Stomach smooth muscle (tissue), 2 donors: ENCODE results near the gene ITPR2.
"Not testable (repeated sequence)": the region's sequence is repeated elsewhere in the genome, so short reads cannot be mapped to it uniquely, and the experiment has no call there.

Experiments used
- H3K27ac ChIP-seq: one replicate; pipeline ENCODE4 v1.7.0; 2013; ENCODE audit warnings: mild to moderate bottlenecking, low read length, inconsistent platforms
- H3K27me3 ChIP-seq, 2 donors: one replicate each; pipeline ENCODE4 v1.7.0; 2013; ENCODE audit warnings: low read length in 2 of 2; ENCODE audit not compliant: insufficient read depth in 2 of 2, control insufficient read depth in 1 of 2
- H3K36me3 ChIP-seq, 2 donors: one replicate each; pipeline ENCODE4 v1.7.0; 2013; ENCODE audit warnings: low read length in 2 of 2; ENCODE audit not compliant: control insufficient read depth in 2 of 2, insufficient read depth in 2 of 2
- H3K4me1 ChIP-seq: one replicate; pipeline ENCODE4 v1.7.0; 2013; ENCODE audit warnings: low read length; ENCODE audit not compliant: control insufficient read depth, insufficient read depth
- H3K4me3 ChIP-seq, 2 donors: one replicate each; pipeline ENCODE4 v1.7.0; 2013; ENCODE audit warnings: low read length in 2 of 2
- H3K9ac ChIP-seq, 2 donors: one replicate each; pipeline ENCODE4 v1.7.0; 2013; ENCODE audit warnings: low read length in 2 of 2, mild to moderate bottlenecking in 1 of 2
- H3K9me3 ChIP-seq, 2 donors: one replicate each; pipeline ENCODE4 v1.7.0; 2013; ENCODE audit warnings: low read length in 2 of 2; ENCODE audit not compliant: control insufficient read depth in 2 of 2
- donor health status: healthy.
- donor health status: Pancreatic carcinoma.

The ITPR2 gene

GRCh38 chr12:26520869-26521268, 312.1 kb downstream of the ITPR2 start:
- H3K27ac ChIP-seq = no peak overlapping the region
- no peaks in the 10 kb centered on the region for H3K27me3 ChIP-seq
- H3K4me1 ChIP-seq = no peaks in the 10 kb centered on the region
- H3K4me3 ChIP-seq = no peak overlapping the region
- no peaks in the 10 kb centered on the region for H3K36me3 ChIP-seq
- H3K9me3 ChIP-seq = peaks cover 0 to 7% of the 10 kb centered on the region in 2 donors
- no peak overlapping the region for H3K9ac ChIP-seq

GRCh38 chr12:26520109-26520508, 312.9 kb downstream of the ITPR2 start:
- Histone ChIP-seq H3K4me1 (no peaks in the 10 kb centered on the region), H3K36me3 (no peaks in the 10 kb centered on the region), H3K9ac (no peak overlapping the region), H3K27ac (no peak overlapping the region), H3K4me3 (no peak overlapping the region), H3K9me3 (peaks cover 0 to 3% of the 10 kb centered on the region in 2 donors), H3K27me3 (no peaks in the 10 kb centered on the region)

- Histone ChIP-seq H3K36me3 (no peaks in the 10 kb centered on the region), H3K9me3 (no peaks in the 10 kb centered on the region), H3K9ac (no peak overlapping the region)
These were observed 313.5 kb downstream of the ITPR2 start for GRCh38 chr12:26519462-26519861.

GRCh38 chr12:26517320-26517719, 315.7 kb downstream of the ITPR2 start:
- not testable (repeated sequence) for H3K9ac ChIP-seq, H3K4me1 ChIP-seq, H3K27ac ChIP-seq, H3K9me3 ChIP-seq, H3K4me3 ChIP-seq, H3K36me3 ChIP-seq, H3K27me3 ChIP-seq

More at GRCh38 chr12:26519462-26519861, 313.5 kb downstream of the ITPR2 start:
- no peaks in the 10 kb centered on the region for H3K4me1 ChIP-seq
- H3K4me3 ChIP-seq = no peak overlapping the region
- H3K27ac ChIP-seq = no peak overlapping the region
- H3K27me3 ChIP-seq = no peaks in the 10 kb centered on the region

GRCh38 chr12:26514364-26514763, 318.6 kb downstream of the ITPR2 start:
- Histone ChIP-seq H3K27me3 (no peaks in the 10 kb centered on the region), H3K4me1 (no peaks in the 10 kb centered on the region), H3K4me3 (no peak overlapping the region), H3K9ac (no peak overlapping the region), H3K9me3 (no peaks in the 10 kb centered on the region), H3K36me3 (no peaks in the 10 kb centered on the region), H3K27ac (no peak overlapping the region)

- H3K9ac ChIP-seq = no peak overlapping the region
These were observed 319.5 kb downstream of the ITPR2 start for GRCh38 chr12:26513363-26514043.

GRCh38 chr12:26512213-26512612, 320.8 kb downstream of the ITPR2 start:
- H3K4me1 ChIP-seq = no peaks in the 10 kb centered on the region
- H3K36me3 ChIP-seq = no peaks in the 10 kb centered on the region
- no peaks in the 10 kb centered on the region for H3K9me3 ChIP-seq
- H3K4me3 ChIP-seq = no peak overlapping the region
- no peak overlapping the region for H3K9ac ChIP-seq
- H3K27me3 ChIP-seq = no peaks in the 10 kb centered on the region
- H3K27ac ChIP-seq = no peak overlapping the region

More at GRCh38 chr12:26513363-26514043, 319.5 kb downstream of the ITPR2 start:
- Histone ChIP-seq H3K4me3 (no peak overlapping the region), H3K4me1 (no peaks in the 10 kb centered on the region), H3K36me3 (no peaks in the 10 kb centered on the region), H3K9me3 (no peaks in the 10 kb centered on the region), H3K27me3 (no peaks in the 10 kb centered on the region), H3K27ac (no peak overlapping the region)

GRCh38 chr12:26510354-26510674, 322.7 kb downstream of the ITPR2 start:
- Histone ChIP-seq H3K27me3 (no peaks in the 10 kb centered on the region), H3K36me3 (no peaks in the 10 kb centered on the region), H3K4me1 (no peaks in the 10 kb centered on the region), H3K9ac (no peak overlapping the region), H3K27ac (no peak overlapping the region), H3K4me3 (no peak overlapping the region), H3K9me3 (no peaks in the 10 kb centered on the region)

GRCh38 chr12:26507613-26508012, 325.4 kb downstream of the ITPR2 start:
- Histone ChIP-seq H3K36me3 (no peaks in the 10 kb centered on the region), H3K4me3 (no peak overlapping the region), H3K27me3 (no peaks in the 10 kb centered on the region), H3K9me3 (no peaks in the 10 kb centered on the region), H3K4me1 (no peaks in the 10 kb centered on the region), H3K9ac (no peak overlapping the region), H3K27ac (no peak overlapping the region)

GRCh38 chr12:26499979-26500640, 332.9 kb downstream of the ITPR2 start:
- H3K4me3 ChIP-seq = no peak overlapping the region
- no peaks in the 10 kb centered on the region for H3K9me3 ChIP-seq
- no peak overlapping the region for H3K27ac ChIP-seq
- no peak overlapping the region for H3K9ac ChIP-seq
- no peaks in the 10 kb centered on the region for H3K27me3 ChIP-seq
- H3K4me1 ChIP-seq = peaks cover 8% of the 10 kb centered on the region
- H3K36me3 ChIP-seq = no peaks in the 10 kb centered on the region

GRCh38 chr12:26496170-26496569, 336.8 kb downstream of the ITPR2 start:
- Histone ChIP-seq H3K4me3 (no peak overlapping the region), H3K4me1 (peaks cover 8% of the 10 kb centered on the region), H3K9ac (no peak overlapping the region), H3K27ac (no peak overlapping the region), H3K36me3 (peaks cover 0 to 3% of the 10 kb centered on the region in 2 donors), H3K9me3 (no peaks in the 10 kb centered on the region), H3K27me3 (no peaks in the 10 kb centered on the region)
